Hepatic stellate cell (primary cell): ENCODE results near the gene AKAP6.
"Not testable (repeated sequence)": the region's sequence is repeated elsewhere in the genome, so short reads cannot be mapped to it uniquely, and the experiment has no call there.

Source experiments
- DNase-seq: peaks from one replicate; pipeline ENCODE4 v3.0.0; 2011; ENCODE audit warnings: low spot score

Gene AKAP6

GRCh38 chr14:32450919-32451675, 122.0 kb downstream of the AKAP6 start:
- DNase-seq, result no peak

DNA sequence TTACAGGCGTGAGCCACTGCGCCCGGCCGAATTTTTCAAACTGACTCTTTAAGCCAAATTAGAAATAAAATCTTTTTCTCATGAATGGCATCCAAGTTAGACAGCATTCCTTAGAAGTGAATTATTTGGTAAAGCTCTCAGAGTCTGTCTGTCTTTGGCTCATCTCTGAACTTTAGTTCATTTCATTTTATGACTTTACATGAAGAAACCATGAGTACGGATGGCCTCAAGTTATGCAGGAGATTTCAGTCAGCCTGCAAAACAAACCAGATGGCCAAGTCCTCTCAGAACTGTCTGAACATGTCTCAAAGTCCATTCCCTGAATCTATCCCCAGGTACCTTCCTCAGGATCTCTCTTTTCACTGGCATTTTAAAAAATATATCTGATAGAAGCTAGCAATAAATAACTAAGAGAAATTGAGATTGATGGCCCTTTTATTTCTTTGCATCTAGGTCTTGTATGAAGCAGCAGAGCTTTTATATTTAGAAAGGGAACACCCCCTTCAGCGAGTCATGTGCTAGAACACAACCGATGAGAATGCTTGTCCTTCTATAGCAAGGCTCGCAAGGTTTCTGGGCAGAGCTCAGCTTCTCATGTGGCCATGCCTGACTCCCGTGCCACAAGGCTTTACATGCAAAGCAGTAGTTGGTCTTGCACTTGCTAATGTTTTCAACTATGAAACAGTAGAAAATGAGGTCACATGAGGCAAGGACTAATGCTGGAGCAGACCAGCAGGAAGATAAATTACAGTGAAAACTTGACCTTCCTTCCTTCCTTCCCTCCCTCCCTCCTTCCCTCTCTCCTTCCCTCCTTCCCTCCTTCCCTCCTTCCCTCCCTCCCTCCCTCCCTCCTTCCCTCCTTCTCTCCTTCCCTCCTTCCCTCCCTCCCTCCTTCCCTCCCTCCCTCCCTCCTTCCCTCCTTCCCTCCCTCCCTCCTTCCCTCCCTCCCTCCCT, 125.0 kb downstream of the AKAP6 start:
- no peak for DNase-seq

GRCh38 chr14:32457213-32457920, 128.3 kb downstream of the AKAP6 start:
- peak; percentile 60 for DNase-seq

DNA sequence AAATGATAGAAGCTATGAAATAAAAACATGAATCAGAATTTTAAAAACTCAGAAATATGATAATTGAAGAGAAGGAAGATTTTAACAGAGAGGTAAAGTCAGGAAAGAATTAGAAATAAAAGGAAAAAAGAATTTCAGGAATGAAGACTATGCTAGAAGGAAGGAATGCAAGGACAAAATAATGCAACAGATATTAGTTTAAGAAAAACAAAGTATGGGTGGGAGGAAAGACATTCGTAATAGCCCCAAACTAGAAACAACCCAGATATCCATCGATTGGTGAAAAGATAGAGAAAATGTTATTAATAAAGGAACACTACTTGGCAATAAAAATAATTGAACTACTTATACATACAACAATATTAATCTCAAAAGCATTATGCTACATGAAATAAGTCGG, 129.6 kb downstream of the AKAP6 start:
- no peak for DNase-seq

DNA sequence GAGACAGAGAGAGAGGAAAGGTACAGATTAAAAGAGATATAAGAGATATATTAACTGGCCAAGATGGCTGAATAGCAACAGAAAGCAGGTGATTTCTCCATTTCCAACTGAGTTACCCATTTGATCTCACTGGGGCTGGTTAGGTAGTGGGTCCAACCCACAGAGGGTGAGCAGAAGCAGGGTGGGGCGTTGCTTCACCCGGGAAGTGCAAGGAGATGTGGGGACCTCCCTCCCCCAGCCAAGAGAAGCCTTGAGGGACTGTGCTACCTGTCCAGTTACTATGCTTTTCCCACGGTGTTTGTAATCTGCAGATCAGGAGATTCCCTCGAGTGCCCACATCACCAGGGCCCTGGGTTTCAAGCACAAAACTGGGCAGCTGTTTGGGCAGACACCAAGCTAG, 131.2 kb downstream of the AKAP6 start:
- DNase-seq, result no peak

- DNase-seq, result not testable (repeated sequence)
These were observed 133.5 kb downstream of the AKAP6 start for GRCh38 chr14:32462553-32462952.

- peak; percentile 41 for DNase-seq
These were observed 139.9 kb downstream of the AKAP6 start for GRCh38 chr14:32468955-32469354.

- DNase-seq, result no peak
These were observed 140.5 kb downstream of the AKAP6 start for GRCh38 chr14:32469388-32470160.

DNA sequence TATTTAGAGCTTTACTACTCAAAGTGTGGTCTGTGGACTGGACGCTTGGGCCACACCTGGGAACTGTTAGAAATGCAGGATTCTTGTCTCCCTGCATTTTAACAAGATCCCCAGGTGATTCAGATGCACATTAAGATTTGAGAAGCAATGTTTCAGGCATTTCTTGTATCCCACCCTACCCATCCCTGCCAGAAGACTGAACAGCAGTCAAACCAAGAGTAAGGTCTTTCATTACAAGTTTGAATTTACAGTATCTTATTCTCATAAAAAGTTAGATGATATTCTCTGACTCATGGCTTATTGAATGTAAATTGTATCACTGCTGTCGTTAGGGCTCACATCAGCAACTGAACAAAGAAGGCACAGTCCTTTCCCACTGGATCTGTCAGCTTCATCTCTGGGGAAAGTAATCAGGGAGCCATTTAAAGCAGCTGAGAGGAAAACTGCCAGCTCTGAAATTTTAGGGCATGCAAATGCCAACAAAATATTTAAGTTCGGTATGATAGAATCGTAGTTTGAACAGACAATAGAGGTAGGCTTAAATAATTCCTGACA, 141.1 kb downstream of the AKAP6 start:
- no peak for DNase-seq

DNA sequence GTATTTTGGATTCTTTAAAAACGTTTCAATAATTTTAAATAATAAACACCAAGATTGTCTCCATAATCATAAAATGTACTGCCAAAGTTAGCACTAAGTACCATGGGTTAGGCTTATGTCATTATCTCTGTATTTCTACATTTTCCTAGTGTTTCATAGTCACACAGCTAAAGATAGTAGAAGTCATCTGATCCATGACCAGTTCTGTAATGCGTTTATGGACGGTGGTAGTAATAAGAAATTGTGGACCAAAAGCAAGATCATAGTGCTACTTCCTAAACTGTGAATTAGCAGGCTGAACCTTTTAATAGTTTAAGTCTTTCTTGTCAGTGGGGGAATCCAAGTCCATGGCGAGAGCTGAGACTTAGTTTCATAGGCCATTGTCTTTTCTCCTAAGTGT, 142.1 kb downstream of the AKAP6 start:
- DNase-seq, result no peak

GRCh38 chr14:32472076-32472475, 143.0 kb downstream of the AKAP6 start:
- DNase-seq, result no peak

DNA sequence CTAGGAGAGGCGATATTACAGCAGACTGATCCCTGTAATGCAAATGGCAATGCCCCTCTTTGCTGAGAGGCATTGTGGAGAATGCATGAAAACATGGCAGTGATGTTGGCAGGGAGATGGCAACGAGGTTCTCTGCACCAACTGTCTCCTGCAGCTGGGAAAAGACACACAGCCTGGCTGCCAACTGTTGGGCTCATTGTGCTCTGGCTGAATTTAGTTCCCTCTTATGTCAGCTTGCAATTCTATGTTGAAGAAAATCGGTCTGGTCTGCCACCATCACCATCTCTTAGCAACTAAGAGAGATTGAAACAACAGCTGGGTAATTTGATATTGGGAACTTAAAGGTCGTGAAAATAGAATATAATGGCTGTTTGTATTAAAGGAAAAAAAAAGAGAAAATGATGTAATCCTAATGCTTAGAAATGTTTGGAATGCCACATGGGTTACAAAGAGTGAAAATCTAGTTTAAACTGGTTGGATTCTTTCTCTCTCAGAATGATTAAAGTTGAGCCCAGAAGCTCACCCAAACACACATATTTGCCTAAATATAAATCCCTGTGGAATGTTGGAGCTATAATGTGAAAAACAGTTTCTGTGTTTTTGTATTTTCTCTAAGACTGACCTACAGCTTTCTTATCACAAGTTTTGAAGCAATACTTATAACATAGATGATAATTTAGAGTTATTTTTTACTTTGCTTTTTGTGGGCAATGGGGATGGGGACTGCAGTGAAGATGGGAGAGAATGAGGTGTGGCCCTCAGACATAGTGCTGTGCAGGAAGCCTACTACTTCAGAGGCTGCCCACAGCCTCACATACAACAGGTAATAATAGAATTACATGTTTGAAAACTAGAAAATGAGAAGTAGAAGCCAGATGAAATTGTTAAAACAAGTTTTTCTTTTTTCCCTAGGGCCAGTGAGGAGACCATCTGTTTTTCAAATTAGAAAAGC, 143.7 kb downstream of the AKAP6 start:
- no peak for DNase-seq

DNA sequence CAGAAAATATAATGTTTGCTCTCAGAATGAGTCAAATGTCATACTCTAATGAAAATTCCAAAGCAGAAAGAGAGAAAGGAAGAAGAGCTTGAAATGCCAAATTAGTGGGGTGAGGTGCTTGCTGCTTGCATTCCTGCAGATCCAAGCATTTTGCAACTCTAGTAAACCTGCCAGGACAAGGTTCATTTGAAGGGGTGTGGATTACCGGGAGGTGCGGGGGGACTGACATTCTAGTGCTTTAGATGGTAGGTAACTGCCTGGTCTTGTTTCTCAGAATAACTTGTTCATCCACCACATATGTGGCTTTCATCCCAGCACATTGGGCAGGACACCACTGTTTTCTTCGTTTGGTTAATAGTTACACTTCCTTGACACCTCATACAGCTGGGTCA, 144.4 kb downstream of the AKAP6 start:
- no peak for DNase-seq

DNA sequence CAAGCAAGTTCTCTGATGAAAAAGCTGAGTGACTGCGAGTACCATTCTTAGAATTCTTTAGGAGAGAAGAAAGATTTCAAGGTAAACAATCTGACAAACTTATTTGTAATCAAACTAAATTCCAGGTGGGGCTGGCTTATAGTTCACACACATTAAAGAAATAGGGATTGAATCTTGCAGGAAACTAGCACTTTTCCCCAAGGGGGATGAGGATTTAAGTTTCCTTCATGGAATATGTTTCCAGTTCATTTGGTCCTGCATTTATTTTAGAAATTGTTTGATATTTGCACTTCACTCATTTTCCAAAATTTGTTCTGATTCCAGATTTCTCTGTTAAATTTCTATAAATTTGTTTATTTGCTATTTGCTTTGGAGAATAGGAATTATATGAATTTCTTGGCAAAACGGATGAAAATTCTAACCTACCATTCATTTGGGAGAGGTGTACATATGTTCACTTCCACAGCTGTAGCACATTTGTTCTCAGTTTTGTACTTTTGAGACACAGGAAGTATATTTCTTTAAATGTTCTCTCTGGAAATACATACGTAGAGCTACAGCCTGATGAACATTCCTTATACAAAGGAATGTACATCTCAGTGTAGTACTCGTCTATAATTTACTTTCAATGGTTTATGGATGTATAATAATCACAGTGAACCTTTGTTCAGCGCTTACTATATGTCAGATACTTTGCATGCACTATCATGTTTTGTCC, 145.5 kb downstream of the AKAP6 start:
- DNase-seq, result no peak

GRCh38 chr14:32476532-32476931, 147.4 kb downstream of the AKAP6 start:
- no peak for DNase-seq

- DNase-seq, result no peak
These were observed 148.3 kb downstream of the AKAP6 start for GRCh38 chr14:32477396-32477795.

DNA sequence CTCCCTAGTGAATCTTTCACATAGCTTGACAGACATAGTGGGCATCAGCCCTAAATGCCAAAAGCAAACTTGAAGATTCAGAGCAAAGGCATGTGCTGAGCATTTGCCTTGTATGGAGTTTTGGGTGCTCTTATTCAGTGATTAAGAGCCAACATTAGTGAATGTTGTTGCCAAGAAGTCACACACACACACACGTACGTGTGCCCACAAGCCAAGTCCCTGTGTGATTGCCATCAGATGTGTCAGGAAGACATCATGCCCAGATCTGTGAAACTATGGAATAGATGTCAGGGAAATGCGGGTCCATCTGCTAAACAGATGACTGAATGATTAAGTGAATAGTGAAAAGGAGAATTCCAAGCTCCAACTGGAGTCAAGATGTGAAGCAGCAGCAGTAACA, 149.0 kb downstream of the AKAP6 start:
- no peak for DNase-seq

- DNase-seq, result no peak
These were observed 151.2 kb downstream of the AKAP6 start for GRCh38 chr14:32480337-32480736.

DNA sequence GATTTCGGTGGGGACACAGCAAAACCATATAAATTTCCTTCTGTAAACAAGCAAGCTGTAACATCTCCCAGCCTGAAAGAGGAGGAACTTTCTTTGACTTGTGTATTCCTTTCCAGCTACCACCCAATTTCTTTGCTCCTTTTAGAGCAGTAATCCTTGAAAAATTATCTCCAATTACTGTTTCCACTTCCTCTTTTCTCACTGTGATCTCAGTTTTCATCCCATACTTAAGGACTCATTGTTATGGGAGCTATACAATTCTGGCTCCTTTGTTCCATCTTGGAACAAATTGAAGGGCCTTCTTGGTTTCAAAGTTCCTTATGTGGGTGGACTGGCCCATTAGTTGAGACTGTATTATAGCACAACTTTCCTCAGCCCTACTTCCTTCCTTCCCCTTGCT, 152.6 kb downstream of the AKAP6 start:
- no peak for DNase-seq
